Measurements from ENCODE around the gene MAN1A1.

MAN1A1 gene

GRCh38 chr6:119328254-119328653, 21.3 kb downstream of the MAN1A1 start:
- H3K9me3 ChIP-seq (ENCODE audit: control insufficient read depth, low read length): no peaks in the 10 kb centered on the region
- no peak for DNase-seq
- no peaks in the 10 kb centered on the region for H3K27me3 ChIP-seq (replicated peaks; ENCODE audit: control insufficient read depth, insufficient read depth, low read length, poor library complexity, severe bottlenecking)
- no peaks in the 10 kb centered on the region for H3K4me1 ChIP-seq (ENCODE audit: control insufficient read depth, insufficient read depth, low read length, poor library complexity, severe bottlenecking)
- H3K36me3 ChIP-seq (ENCODE audit: control insufficient read depth, insufficient read depth, low read length): no peaks in the 10 kb centered on the region
- H3K27ac ChIP-seq (ENCODE audit: insufficient read depth, low read length, poor library complexity, severe bottlenecking): no peak overlapping the region
- no peak overlapping the region for H3K4me3 ChIP-seq (ENCODE audit: insufficient read depth, low read depth, low read length, poor library complexity, severe bottlenecking)

- H3K9me3 ChIP-seq (ENCODE audit: control insufficient read depth, low read length): no peaks in the 10 kb centered on the region
- H3K4me3 ChIP-seq (ENCODE audit: insufficient read depth, low read depth, low read length, poor library complexity, severe bottlenecking): no peak overlapping the region
- H3K4me1 ChIP-seq (ENCODE audit: control insufficient read depth, insufficient read depth, low read length, poor library complexity, severe bottlenecking): no peaks in the 10 kb centered on the region
- H3K27ac ChIP-seq (ENCODE audit: insufficient read depth, low read length, poor library complexity, severe bottlenecking): no peak overlapping the region
- H3K36me3 ChIP-seq (ENCODE audit: control insufficient read depth, insufficient read depth, low read length): no peaks in the 10 kb centered on the region
- H3K27me3 ChIP-seq (replicated peaks; ENCODE audit: control insufficient read depth, insufficient read depth, low read length, poor library complexity, severe bottlenecking): no peaks in the 10 kb centered on the region
- DNase-seq: no peak
Observed at GRCh38 chr6:119327810-119328209, 21.8 kb downstream of the MAN1A1 start.

GRCh38 chr6:119326291-119327005, 23.1 kb downstream of the MAN1A1 start:
- Histone ChIP-seq H3K36me3 (ENCODE audit: control insufficient read depth, insufficient read depth, low read length) (no peaks in the 10 kb centered on the region), H3K9me3 (ENCODE audit: control insufficient read depth, low read length) (no peaks in the 10 kb centered on the region), H3K27ac (ENCODE audit: insufficient read depth, low read length, poor library complexity, severe bottlenecking) (no peak overlapping the region), H3K4me3 (ENCODE audit: insufficient read depth, low read depth, low read length, poor library complexity, severe bottlenecking) (no peak overlapping the region), H3K4me1 (ENCODE audit: control insufficient read depth, insufficient read depth, low read length, poor library complexity, severe bottlenecking) (peaks cover 6% of the 10 kb centered on the region), H3K27me3 (replicated peaks; ENCODE audit: control insufficient read depth, insufficient read depth, low read length, poor library complexity, severe bottlenecking) (no peaks in the 10 kb centered on the region)
- DNase-seq: no peak

GRCh38 chr6:119325559-119326265, 23.8 kb downstream of the MAN1A1 start:
- Histone ChIP-seq H3K36me3 (ENCODE audit: control insufficient read depth, insufficient read depth, low read length) (no peaks in the 10 kb centered on the region), H3K4me1 (ENCODE audit: control insufficient read depth, insufficient read depth, low read length, poor library complexity, severe bottlenecking) (peaks cover 6% of the 10 kb centered on the region), H3K4me3 (ENCODE audit: insufficient read depth, low read depth, low read length, poor library complexity, severe bottlenecking) (no peak overlapping the region)

GRCh38 chr6:119324718-119325117, 24.8 kb downstream of the MAN1A1 start:
- H3K27me3 ChIP-seq (replicated peaks; ENCODE audit: control insufficient read depth, insufficient read depth, low read length, poor library complexity, severe bottlenecking): no peaks in the 10 kb centered on the region
- H3K4me3 ChIP-seq (ENCODE audit: insufficient read depth, low read depth, low read length, poor library complexity, severe bottlenecking): no peak overlapping the region
- no peaks in the 10 kb centered on the region for H3K36me3 ChIP-seq (ENCODE audit: control insufficient read depth, insufficient read depth, low read length)
- no peak for DNase-seq
- H3K9me3 ChIP-seq (ENCODE audit: control insufficient read depth, low read length): no peaks in the 10 kb centered on the region
- H3K27ac ChIP-seq (ENCODE audit: insufficient read depth, low read length, poor library complexity, severe bottlenecking): no peak overlapping the region
- H3K4me1 ChIP-seq (ENCODE audit: control insufficient read depth, insufficient read depth, low read length, poor library complexity, severe bottlenecking): peaks cover 6% of the 10 kb centered on the region

More at GRCh38 chr6:119325559-119326265, 23.8 kb downstream of the MAN1A1 start:
- no peaks in the 10 kb centered on the region for H3K27me3 ChIP-seq (replicated peaks; ENCODE audit: control insufficient read depth, insufficient read depth, low read length, poor library complexity, severe bottlenecking)
- no peaks in the 10 kb centered on the region for H3K9me3 ChIP-seq (ENCODE audit: control insufficient read depth, low read length)
- no peak for DNase-seq
- no peak overlapping the region for H3K27ac ChIP-seq (ENCODE audit: insufficient read depth, low read length, poor library complexity, severe bottlenecking)

GRCh38 chr6:119323931-119324330, 25.6 kb downstream of the MAN1A1 start:
- Histone ChIP-seq H3K4me3 (ENCODE audit: insufficient read depth, low read depth, low read length, poor library complexity, severe bottlenecking) (no peak overlapping the region), H3K9me3 (ENCODE audit: control insufficient read depth, low read length) (no peaks in the 10 kb centered on the region), H3K27ac (ENCODE audit: insufficient read depth, low read length, poor library complexity, severe bottlenecking) (no peak overlapping the region), H3K4me1 (ENCODE audit: control insufficient read depth, insufficient read depth, low read length, poor library complexity, severe bottlenecking) (peaks cover 6% of the 10 kb centered on the region), H3K36me3 (ENCODE audit: control insufficient read depth, insufficient read depth, low read length) (no peaks in the 10 kb centered on the region), H3K27me3 (replicated peaks; ENCODE audit: control insufficient read depth, insufficient read depth, low read length, poor library complexity, severe bottlenecking) (no peaks in the 10 kb centered on the region)
- no peak for DNase-seq

- H3K4me3 ChIP-seq (ENCODE audit: insufficient read depth, low read depth, low read length, poor library complexity, severe bottlenecking): no peak overlapping the region
- peaks cover 6% of the 10 kb centered on the region for H3K4me1 ChIP-seq (ENCODE audit: control insufficient read depth, insufficient read depth, low read length, poor library complexity, severe bottlenecking)
- no peaks in the 10 kb centered on the region for H3K27me3 ChIP-seq (replicated peaks; ENCODE audit: control insufficient read depth, insufficient read depth, low read length, poor library complexity, severe bottlenecking)
- H3K9me3 ChIP-seq (ENCODE audit: control insufficient read depth, low read length): no peaks in the 10 kb centered on the region
- no peak overlapping the region for H3K27ac ChIP-seq (ENCODE audit: insufficient read depth, low read length, poor library complexity, severe bottlenecking)
- H3K36me3 ChIP-seq (ENCODE audit: control insufficient read depth, insufficient read depth, low read length): no peaks in the 10 kb centered on the region
- no peak for DNase-seq
Observed at GRCh38 chr6:119323478-119323877, 26.1 kb downstream of the MAN1A1 start.

- Histone ChIP-seq H3K9me3 (ENCODE audit: control insufficient read depth, low read length) (no peaks in the 10 kb centered on the region), H3K27ac (ENCODE audit: insufficient read depth, low read length, poor library complexity, severe bottlenecking) (no peak overlapping the region), H3K27me3 (replicated peaks; ENCODE audit: control insufficient read depth, insufficient read depth, low read length, poor library complexity, severe bottlenecking) (no peaks in the 10 kb centered on the region), H3K36me3 (ENCODE audit: control insufficient read depth, insufficient read depth, low read length) (no peaks in the 10 kb centered on the region), H3K4me3 (ENCODE audit: insufficient read depth, low read depth, low read length, poor library complexity, severe bottlenecking) (no peak overlapping the region), H3K4me1 (ENCODE audit: control insufficient read depth, insufficient read depth, low read length, poor library complexity, severe bottlenecking) (peaks cover 6% of the 10 kb centered on the region)
- peak in 1 of 3 donors; percentile 17 for DNase-seq
Observed at GRCh38 chr6:119322715-119323350, 26.7 kb downstream of the MAN1A1 start.

- H3K4me3 ChIP-seq (ENCODE audit: insufficient read depth, low read depth, low read length, poor library complexity, severe bottlenecking): no peak overlapping the region
- H3K36me3 ChIP-seq (ENCODE audit: control insufficient read depth, insufficient read depth, low read length): no peaks in the 10 kb centered on the region
- no peak for DNase-seq
- H3K4me1 ChIP-seq (ENCODE audit: control insufficient read depth, insufficient read depth, low read length, poor library complexity, severe bottlenecking): peaks cover 6% of the 10 kb centered on the region
- no peak overlapping the region for H3K27ac ChIP-seq (ENCODE audit: insufficient read depth, low read length, poor library complexity, severe bottlenecking)
- no peaks in the 10 kb centered on the region for H3K27me3 ChIP-seq (replicated peaks; ENCODE audit: control insufficient read depth, insufficient read depth, low read length, poor library complexity, severe bottlenecking)
- H3K9me3 ChIP-seq (ENCODE audit: control insufficient read depth, low read length): no peaks in the 10 kb centered on the region
Observed at GRCh38 chr6:119322034-119322433, 27.5 kb downstream of the MAN1A1 start.

- peaks cover 8% of the 10 kb centered on the region for H3K4me1 ChIP-seq (ENCODE audit: control insufficient read depth, insufficient read depth, low read length, poor library complexity, severe bottlenecking)
- no peaks in the 10 kb centered on the region for H3K36me3 ChIP-seq (ENCODE audit: control insufficient read depth, insufficient read depth, low read length)
- H3K4me3 ChIP-seq (ENCODE audit: insufficient read depth, low read depth, low read length, poor library complexity, severe bottlenecking): no peak overlapping the region
- no peaks in the 10 kb centered on the region for H3K27me3 ChIP-seq (replicated peaks; ENCODE audit: control insufficient read depth, insufficient read depth, low read length, poor library complexity, severe bottlenecking)
- DNase-seq: no peak
- no peak overlapping the region for H3K27ac ChIP-seq (ENCODE audit: insufficient read depth, low read length, poor library complexity, severe bottlenecking)
- no peaks in the 10 kb centered on the region for H3K9me3 ChIP-seq (ENCODE audit: control insufficient read depth, low read length)
Observed at GRCh38 chr6:119319694-119320093, 29.9 kb downstream of the MAN1A1 start.

Measured in effector memory CD4-positive, alpha-beta T cell (primary cell).